ENCODE results near the gene CHAF1B. TPM values are rescaled to one million over a fixed set of nuclear protein-coding genes. Genes with fewer than 3 reads are reported as not detected.

The CHAF1B gene
- total and polyA plus RNA-seq, 2 donors (not counting 3 experiments of a cell fraction or from before 2014, with no cell fraction given) = 7.0 to 13.0 TPM

GRCh38 chr21:36428761-36429432, 43.7 kb downstream of the CHAF1B start:
- DNase-seq (ENCODE audit: low read depth, low spot score) (peak; percentile 55), FAIRE-seq (peak; percentile 76)
- H3K9ac ChIP-seq (replicated peaks; ENCODE audit: extremely low read depth, insufficient read depth, low read length) = peak overlapping the region; percentile 99
- H3K4me2 ChIP-seq (ENCODE audit: insufficient read depth, low read length) = peak overlapping the region; percentile 79
- H3K27ac ChIP-seq (ENCODE audit: insufficient read depth, low read depth, low read length) = peak overlapping the region; percentile 98
- H3K9me3 ChIP-seq (replicated peaks; ENCODE audit: control insufficient read depth, insufficient read depth, low read length) = no peaks in the 10 kb centered on the region
- ChIA-PET POLR2A (interaction anchor here (0.6 to 3.1 kb wide), 6 partner anchors 25 to 359 kb away, joined by 3 to 22 read pairs (median 7); partner anchors contain the start of genes CBR1 and CLDN14), CTCF (interaction anchor here (0.6 to 2.4 kb wide), 5 partner anchors 9 to 58 kb away, joined by 3 to 19 read pairs (median 7); partner anchors contain the start of gene CLDN14)
- peaks cover 40% of the 10 kb centered on the region for H3K79me2 ChIP-seq (ENCODE audit: control insufficient read depth, insufficient read depth, low read length)
- TF ChIP-seq MYC (IDR thresholded peaks at IDR 0.05; ENCODE audit: low read depth, low read length) (no peak), POLR2A (IDR thresholded peaks at IDR 0.05; ENCODE audit: low read depth, low read length) (peak; percentile 64), POLR2AphosphoS5 (IDR thresholded peaks at IDR 0.05; ENCODE audit: insufficient read depth, low read depth, low read length) (peak; percentile 18)
- H2AFZ ChIP-seq (ENCODE audit: low read depth, low read length) = no peak overlapping the region
- H4K20me1 ChIP-seq (replicated peaks; ENCODE audit: control insufficient read depth, extremely low read depth, insufficient read depth, low read length) = no peaks in the 10 kb centered on the region
- dilution Hi-C loops (cut with MboI; ENCODE audit: extremely low pct_ligation_motif_present, low sequenced_read_pairs) (no loop called here), intact Hi-C loops (cut with micrococcal nuclease) (no loop called here)
- H3K9me1 ChIP-seq (replicated peaks; ENCODE audit: control insufficient read depth, extremely low read depth, insufficient read depth, low read length) = no peaks in the 10 kb centered on the region
- peaks cover 40% of the 10 kb centered on the region for H3K4me1 ChIP-seq (ENCODE audit: control insufficient read depth, extremely low read depth, insufficient read depth, low read length)
- no peaks in the 10 kb centered on the region for H3K36me3 ChIP-seq (ENCODE audit: control insufficient read depth in 2 of 2, extremely low read depth in 1 of 2, insufficient read depth in 2 of 2, low read length in 2 of 2)
- H3K27me3 ChIP-seq (ENCODE audit: control insufficient read depth in 2 of 2, insufficient read depth in 2 of 2, low read length in 2 of 2) = no peaks in the 10 kb centered on the region
- H3K4me3 ChIP-seq (replicated peaks in 1 of 3; ENCODE audit: insufficient read depth in 1 of 3, low read depth in 1 of 3, low read length in 3 of 3) = peak overlapping the region in 1 of 3 experiments; percentile 47
- no TSS peak for BruUV-seq (replicated peaks)

GRCh38 chr21:36429947-36430546, 44.9 kb downstream of the CHAF1B start:
- peak overlapping the region; percentile 93 for H3K4me2 ChIP-seq (ENCODE audit: insufficient read depth, low read length)
- DNase-seq (ENCODE audit: low read depth, low spot score) (peak; percentile 100), FAIRE-seq (peak; percentile 100)
- H3K9ac ChIP-seq (replicated peaks; ENCODE audit: extremely low read depth, insufficient read depth, low read length) = peak overlapping the region; percentile 99
- H2AFZ ChIP-seq (ENCODE audit: low read depth, low read length) = no peak overlapping the region
- no peaks in the 10 kb centered on the region for H3K36me3 ChIP-seq (ENCODE audit: control insufficient read depth in 2 of 2, extremely low read depth in 1 of 2, insufficient read depth in 2 of 2, low read length in 2 of 2)
- peaks cover 45% of the 10 kb centered on the region for H3K4me1 ChIP-seq (ENCODE audit: control insufficient read depth, extremely low read depth, insufficient read depth, low read length)
- ChIA-PET CTCF (interaction anchor here (0.6 to 2.4 kb wide), 6 partner anchors 10 to 200 kb away, joined by 3 to 19 read pairs (median 6); partner anchors contain the start of gene CLDN14), POLR2A (interaction anchor here (0.5 to 3.1 kb wide), 13 partner anchors 8 to 360 kb away, joined by 3 to 22 read pairs (median 7); partner anchors contain the start of genes CBR1, CLDN14 and MORC3)
- H4K20me1 ChIP-seq (replicated peaks; ENCODE audit: control insufficient read depth, extremely low read depth, insufficient read depth, low read length) = no peaks in the 10 kb centered on the region
- no peaks in the 10 kb centered on the region for H3K9me1 ChIP-seq (replicated peaks; ENCODE audit: control insufficient read depth, extremely low read depth, insufficient read depth, low read length)
- H3K9me3 ChIP-seq (replicated peaks; ENCODE audit: control insufficient read depth, insufficient read depth, low read length) = no peaks in the 10 kb centered on the region
- peaks cover 50% of the 10 kb centered on the region for H3K79me2 ChIP-seq (ENCODE audit: control insufficient read depth, insufficient read depth, low read length)
- intact Hi-C loops (cut with micrococcal nuclease) (loop anchor here (1.0 kb wide), 3 partner anchors 27 to 479 kb away; no protein-coding TSS in a partner anchor), dilution Hi-C loops (cut with MboI; ENCODE audit: extremely low pct_ligation_motif_present, low sequenced_read_pairs) (no loop called here)
- H3K4me3 ChIP-seq (replicated peaks in 1 of 3; ENCODE audit: insufficient read depth in 1 of 3, low read depth in 1 of 3, low read length in 3 of 3) = peak overlapping the region; percentile 52 to 91 (median 70)
- H3K27ac ChIP-seq (ENCODE audit: insufficient read depth, low read depth, low read length) = peak overlapping the region; percentile 98
- no TSS peak for BruUV-seq (replicated peaks)
- TF ChIP-seq POLR2AphosphoS5 (IDR thresholded peaks at IDR 0.05; ENCODE audit: insufficient read depth, low read depth, low read length) (peak; percentile 99), EZH2 (IDR thresholded peaks at IDR 0.05; ENCODE audit: borderline replicate concordance, low read depth, low read length, severe bottlenecking) (no peak), FOS (IDR thresholded peaks at IDR 0.05; ENCODE audit: borderline replicate concordance, insufficient read depth, low read length) (peak; percentile 100), POLR2A (IDR thresholded peaks at IDR 0.05; ENCODE audit: low read depth, low read length) (peak; percentile 99), MYC (IDR thresholded peaks at IDR 0.05; ENCODE audit: low read depth, low read length) (no peak), JUN (IDR thresholded peaks at IDR 0.05; ENCODE audit: borderline replicate concordance, insufficient read depth, insufficient read length, low read depth) (peak; percentile 97), GATA2 (IDR thresholded peaks at IDR 0.05; ENCODE audit: insufficient read depth, insufficient read length, low read depth, low read length) (peak; percentile 99), MAX (IDR thresholded peaks at IDR 0.05; ENCODE audit: insufficient read depth, insufficient read length) (no peak)
- TF ChIP-seq, protein P1, sequence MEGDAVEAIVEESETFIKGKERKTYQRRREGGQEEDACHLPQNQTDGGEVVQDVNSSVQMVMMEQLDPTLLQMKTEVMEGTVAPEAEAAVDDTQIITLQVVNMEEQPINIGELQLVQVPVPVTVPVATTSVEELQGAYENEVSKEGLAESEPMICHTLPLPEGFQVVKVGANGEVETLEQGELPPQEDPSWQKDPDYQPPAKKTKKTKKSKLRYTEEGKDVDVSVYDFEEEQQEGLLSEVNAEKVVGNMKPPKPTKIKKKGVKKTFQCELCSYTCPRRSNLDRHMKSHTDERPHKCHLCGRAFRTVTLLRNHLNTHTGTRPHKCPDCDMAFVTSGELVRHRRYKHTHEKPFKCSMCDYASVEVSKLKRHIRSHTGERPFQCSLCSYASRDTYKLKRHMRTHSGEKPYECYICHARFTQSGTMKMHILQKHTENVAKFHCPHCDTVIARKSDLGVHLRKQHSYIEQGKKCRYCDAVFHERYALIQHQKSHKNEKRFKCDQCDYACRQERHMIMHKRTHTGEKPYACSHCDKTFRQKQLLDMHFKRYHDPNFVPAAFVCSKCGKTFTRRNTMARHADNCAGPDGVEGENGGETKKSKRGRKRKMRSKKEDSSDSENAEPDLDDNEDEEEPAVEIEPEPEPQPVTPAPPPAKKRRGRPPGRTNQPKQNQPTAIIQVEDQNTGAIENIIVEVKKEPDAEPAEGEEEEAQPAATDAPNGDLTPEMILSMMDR (IDR thresholded peaks at IDR 0.05; ENCODE audit: extremely low read depth in 1 of 2, insufficient read depth in 1 of 2, low read depth in 1 of 2, low read length in 2 of 2) = peak in 1 of 2 donors; percentile 28
- no peaks in the 10 kb centered on the region for H3K27me3 ChIP-seq (ENCODE audit: control insufficient read depth in 2 of 2, insufficient read depth in 2 of 2, low read length in 2 of 2)
